Tongue (tissue), 3 donors: ENCODE data around the gene LEFTY2. TPM values are rescaled to one million over a fixed set of nuclear protein-coding genes. Genes with fewer than 3 reads are reported as not detected.
"Not testable (repeated sequence)": the region's sequence is repeated elsewhere in the genome, so short reads cannot be mapped to it uniquely, and the experiment has no call there.

ENCODE experiments used
- DNase-seq: peaks from one replicate; pipeline ENCODE4 v3.0.0-alpha.2; 2015
- small RNA-seq: library from RNA; depleted of rRNA; stranded (forward); fragments of <200 nt; gene quantifications from one replicate; pipeline ENCODE3, GENCODE V24; 2014; ENCODE audit warnings: low replicate concordance
- total RNA-seq: library from RNA; depleted of rRNA; stranded (reverse); fragments of >200 nt; gene quantifications from one replicate; pipeline ENCODE4 v1.2.3, GENCODE V29; 2014

The LEFTY2 gene
- total RNA-seq, 1 donor from 2014 or later, result 2.6 TPM

DNA sequence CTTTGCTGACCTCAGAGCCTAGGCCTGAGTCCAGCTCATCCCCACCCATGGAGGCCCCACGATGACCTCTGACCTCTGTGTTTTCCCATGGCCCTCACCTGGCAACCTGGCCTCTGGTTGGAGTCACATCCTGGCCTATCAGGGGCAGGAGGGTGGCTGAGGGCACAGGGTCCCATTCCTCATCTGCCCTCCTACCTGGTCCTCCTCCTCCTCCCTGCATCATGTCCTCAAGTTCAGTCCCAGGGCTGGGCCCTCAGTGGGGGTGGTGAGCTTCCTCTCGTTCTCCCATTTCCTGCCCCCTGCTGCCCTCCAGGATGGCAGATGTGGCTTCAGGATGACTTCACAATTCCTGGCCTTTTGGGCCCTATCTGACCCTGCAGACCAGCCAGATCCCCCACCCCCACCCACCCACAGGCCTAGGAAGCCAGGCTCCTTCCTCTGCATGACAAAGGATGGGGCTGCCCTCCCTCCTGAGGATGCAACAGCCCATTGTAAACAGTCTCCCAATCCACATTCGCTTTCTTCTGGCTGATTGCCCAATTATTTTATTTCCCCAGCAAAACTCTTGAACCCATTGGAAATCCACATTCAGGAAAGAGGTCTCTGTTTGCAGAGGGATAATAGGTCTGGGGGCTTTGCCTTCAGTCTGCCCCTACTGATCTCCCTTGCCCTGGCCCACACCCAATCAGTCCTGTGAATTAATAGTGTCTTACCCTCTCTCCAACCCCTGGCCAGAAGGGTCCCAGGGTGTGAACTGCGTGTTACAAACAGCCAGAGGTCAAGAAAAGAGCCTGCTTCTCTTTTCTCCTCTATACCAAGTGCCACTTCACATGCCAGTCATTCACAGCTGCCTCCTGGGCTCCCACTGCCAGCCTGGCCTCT lies 41.7 kb downstream of the LEFTY2 start:
- DNase-seq, result no peak

DNA sequence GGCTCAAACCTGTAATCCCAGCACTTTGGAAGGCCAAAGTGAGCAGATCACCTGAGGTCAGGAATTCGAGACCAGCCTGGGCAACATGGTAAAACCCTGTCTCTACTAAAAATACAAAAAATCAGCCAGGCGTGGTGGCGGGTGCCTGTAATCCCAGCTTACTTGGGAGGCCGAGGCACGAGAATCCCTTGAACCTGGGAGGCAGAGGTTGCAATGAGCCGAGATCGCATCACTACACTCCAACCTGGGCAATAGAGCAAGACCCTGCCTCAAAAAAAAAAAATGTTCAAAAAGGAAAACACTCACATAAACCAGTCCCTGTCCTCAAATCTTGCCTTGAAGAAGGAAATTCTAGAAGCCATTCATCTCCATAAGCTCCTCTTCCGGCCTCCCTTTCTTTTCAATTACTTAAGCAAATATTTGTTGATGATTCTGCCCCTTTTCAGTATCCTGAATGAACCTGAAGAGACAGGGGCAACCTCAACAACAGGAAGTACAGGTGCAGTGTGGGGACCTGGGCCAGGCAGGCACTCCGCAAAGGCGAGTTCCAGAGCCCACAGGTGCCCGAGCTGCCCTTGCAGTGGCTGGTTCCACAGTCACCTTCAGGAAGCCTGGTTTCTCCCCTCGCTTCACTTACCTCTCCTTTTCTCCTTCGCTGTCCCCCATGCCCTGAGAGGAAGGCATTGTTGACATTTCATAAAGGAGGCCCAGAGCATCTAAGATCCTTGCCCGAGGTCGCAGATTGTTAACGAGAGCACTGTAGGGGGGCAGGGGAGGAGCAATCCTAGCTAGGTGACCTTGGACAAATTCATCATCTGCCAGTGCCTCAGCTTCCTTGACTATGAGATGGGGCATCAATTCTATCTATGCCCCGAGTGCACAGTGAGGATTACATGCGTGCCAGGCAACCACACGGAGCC lies 43.2 kb downstream of the LEFTY2 start:
- no peak for DNase-seq

DNA sequence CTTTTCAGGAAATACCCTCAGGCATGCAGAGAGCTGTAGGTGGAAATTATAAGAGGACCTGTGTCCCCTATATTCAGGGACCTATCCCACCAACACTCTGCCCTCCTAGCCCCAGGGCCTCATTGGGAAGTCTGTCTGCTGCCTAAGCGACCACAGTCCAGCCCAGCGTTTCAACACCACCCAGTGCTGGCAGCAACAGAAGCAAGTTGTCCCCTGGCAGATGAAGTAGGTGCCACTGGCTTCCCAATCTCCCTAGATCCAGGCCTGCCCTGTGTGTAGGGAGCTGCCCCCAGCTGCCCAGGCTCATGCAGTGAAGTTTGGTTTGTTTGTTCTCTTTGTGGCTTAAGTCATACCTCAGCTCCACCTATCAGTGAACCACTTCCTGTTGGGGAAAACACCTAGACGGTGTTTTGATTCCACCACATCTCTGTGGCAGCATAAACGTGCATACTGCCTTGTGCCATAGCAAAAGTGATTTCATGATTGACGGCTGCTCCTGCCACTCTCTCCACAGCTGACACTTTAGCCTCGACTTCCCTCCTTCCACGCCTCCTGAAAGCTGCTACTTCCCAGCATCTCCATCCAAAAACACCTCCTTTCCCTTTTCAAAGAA lies 44.0 kb downstream of the LEFTY2 start:
- no peak for DNase-seq

DNA sequence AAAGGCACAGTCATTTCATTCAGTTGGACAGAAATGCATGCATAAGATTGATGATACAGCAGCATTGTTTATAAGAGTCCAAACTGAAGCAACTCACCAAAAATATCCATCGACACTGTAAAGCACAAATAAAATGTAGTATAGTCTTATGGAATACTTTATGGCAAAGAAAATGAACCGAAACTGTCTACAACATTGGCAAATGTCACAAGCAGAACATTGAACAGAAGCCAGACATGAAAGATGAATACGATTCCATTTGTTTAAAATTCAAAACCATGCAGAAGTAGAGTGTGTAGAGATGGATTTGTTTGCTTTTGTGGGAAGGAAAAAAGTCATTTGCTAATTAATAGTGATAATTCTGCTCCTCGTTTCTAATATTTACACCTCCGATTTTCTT lies 44.5 kb downstream of the LEFTY2 start:
- DNase-seq, result no peak

DNA sequence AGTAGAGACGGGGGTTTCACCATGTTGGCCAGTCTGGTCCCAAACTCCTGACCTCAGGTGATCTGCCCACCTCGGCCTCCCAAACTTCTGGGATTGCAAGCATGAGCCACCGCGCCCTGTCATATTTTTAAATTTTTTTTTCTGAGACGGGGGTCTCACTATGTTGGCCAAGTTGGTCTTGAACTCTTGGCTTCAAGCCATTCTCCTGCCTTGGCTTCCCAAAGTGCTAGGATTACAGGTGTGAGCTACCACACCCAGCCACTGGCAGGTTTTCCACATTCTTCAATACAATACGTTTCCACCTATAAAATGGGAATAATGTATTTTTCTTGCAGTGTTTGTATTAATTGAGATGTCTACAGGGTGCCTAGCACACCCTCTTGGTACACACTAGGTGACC lies 48.7 kb downstream of the LEFTY2 start:
- no peak for DNase-seq

DNA sequence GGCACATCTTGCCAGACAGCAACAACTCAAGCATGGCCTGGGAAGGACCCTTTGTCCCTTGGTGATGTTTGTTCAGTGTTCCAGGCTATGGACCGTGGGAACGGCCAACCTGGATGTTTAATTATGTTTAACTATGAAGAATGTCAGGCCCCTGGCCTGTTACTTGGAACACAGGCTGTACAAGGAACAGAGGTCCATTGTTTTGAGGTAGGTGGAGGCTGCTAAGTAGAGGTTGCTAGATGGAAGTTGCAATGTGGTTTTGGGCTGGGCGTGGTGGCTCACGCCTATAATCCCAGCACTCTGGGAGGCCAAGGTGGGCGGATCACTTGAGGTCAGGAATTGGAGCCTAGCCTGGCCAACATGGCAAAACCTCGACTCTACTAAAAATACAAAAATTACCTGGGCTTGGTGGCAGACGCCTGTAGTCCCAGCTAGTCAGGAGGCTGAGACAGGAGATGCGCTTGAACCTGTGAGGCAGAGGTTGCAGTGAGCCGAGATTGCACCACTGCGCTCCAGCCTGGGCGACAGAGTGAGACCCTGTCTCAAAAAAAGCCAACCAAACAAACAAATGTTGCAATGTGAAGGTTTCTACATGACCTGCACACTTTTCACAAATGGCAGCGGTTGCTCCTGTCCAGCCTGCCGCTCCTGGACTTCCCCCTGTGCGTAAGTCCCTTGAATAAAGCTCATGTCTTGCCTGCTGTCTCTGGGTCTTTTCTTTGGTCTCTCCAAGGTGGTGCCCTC lies 49.6 kb downstream of the LEFTY2 start:
- no peak for DNase-seq

DNA sequence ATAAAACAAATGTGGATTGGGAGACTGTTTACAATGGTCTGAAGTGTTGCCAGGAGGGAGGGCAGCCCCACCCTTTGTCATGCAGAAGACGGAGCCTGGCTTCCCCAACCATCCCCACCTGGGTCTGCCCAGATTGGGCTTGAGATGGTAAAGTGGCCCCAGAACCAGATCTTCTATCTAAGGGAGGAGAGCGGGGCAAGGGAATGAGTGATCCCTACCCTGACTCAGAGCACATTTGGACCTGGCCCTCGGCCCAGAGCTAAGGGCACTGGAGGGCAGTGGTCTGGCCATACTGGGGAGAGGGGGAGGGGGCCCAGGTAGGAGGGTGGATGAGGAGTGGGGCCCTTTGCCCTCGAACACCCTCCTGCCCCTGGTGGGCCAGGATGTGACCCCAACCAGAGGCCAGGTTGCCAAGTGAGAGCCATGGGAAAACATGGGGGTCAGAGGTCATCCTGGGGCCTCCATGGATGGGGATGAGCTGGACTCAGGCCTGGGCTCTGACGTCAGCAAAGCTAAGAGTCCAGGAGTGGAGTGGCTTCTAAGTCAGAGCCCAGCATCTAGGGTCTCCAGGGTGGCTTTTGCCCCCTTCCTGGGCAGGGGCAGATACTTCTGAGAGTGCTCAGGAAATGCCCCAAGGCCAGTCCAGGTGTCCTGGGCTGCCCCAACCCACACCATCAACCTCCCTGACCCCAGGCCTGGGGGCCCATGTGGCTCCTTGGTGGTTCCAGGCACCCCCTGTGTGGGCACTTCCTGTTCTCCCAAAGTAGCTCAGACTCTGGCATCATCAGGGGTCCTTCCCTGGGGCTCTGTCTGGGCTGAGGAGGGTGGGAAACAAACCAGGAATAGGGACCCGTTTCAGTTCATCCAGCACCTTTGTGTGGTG lies 50.4 kb downstream of the LEFTY2 start:
- DNase-seq, result no peak

DNA sequence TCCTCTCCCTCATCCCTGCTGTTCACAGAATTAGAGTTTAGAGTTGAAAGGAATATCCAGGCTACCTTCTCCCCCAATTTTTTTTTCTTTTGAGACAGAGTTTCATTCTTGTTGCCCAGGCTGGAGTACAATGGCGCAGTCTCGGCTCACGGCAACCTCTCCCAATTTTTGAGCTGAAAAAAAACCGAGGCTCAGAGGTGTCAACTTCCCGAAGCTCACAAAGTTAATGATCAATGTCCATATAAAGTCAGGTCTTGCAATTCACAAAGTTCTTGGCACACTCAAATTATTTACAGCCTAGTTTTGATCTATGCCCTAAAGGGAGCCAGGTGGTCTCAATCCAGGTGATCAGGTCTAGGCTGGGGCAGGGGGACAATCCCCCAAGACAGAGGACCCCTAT lies 51.3 kb downstream of the LEFTY2 start:
- no peak for DNase-seq

DNA sequence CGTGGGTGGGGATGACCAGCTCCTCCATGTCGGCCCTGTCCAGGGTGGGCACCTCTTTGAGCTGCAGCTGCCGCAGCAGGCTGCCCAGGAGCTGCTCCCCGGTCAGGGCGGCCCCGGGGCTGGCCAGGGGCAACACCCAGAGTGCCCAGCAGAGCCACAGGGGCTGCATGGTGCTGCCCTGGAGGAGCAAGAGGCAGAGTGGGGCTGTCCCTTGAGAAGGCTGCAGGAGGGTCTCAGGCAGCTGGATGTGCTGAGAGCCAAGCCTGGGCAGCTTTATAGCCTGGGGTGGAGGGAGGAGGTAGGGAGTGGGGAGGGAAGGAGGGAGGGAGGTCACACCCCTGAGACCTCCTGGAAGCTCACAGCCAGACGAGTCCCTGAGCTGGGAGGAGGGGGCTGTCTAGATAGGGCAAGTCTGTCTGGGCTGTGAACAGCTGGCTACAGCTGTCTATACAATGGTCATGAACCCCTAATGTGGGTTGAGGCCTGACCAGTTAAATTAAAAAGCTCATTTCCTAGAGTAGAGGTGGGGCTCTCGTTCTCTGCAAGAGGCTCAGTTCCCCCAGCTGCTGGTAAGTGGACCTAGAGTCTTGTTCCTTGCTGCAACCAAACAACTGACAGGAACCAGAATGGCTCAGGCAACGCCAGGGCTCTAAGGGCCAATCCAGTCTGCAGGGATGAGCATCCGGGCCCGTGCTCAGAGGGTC lies 52.0 kb downstream of the LEFTY2 start, which contains the start of gene LEFTY1:
TSS of gene LEFTY1 (minus strand) at position 249 of the 704 bp plus-strand sequence. CDS start at position 169, 80 bp downstream.
- DNase-seq, result peak; percentile 92

DNA sequence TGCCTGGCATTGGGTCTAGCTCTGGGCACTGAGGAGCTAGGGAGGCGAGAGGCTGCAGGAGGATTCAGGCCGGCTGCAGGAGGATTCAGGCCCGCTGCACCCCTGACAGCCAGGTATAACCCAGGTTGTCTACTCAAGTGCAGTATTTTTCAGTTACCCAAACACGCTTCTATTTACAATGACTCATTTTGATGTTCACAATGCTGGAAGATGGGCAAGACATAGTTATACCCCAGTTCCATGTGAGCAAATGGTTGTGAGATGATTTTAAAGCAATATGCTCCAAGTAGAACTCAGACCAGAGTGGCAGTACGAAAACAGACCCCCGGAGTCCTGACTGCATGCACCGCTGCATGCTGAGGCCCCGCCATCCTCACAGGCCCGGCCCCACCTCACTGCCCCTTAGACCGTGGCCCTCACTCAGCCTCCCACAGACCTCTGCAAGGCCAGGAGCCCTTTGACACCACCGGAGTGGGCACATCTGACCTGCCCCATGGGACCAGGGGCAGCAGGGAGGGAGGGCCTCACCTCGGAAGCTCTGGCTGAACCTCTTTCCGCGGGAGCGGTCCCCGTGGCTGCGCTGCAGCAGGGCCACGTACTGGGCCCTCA lies 52.6 kb downstream of the LEFTY2 start:
- no peak for DNase-seq

DNA sequence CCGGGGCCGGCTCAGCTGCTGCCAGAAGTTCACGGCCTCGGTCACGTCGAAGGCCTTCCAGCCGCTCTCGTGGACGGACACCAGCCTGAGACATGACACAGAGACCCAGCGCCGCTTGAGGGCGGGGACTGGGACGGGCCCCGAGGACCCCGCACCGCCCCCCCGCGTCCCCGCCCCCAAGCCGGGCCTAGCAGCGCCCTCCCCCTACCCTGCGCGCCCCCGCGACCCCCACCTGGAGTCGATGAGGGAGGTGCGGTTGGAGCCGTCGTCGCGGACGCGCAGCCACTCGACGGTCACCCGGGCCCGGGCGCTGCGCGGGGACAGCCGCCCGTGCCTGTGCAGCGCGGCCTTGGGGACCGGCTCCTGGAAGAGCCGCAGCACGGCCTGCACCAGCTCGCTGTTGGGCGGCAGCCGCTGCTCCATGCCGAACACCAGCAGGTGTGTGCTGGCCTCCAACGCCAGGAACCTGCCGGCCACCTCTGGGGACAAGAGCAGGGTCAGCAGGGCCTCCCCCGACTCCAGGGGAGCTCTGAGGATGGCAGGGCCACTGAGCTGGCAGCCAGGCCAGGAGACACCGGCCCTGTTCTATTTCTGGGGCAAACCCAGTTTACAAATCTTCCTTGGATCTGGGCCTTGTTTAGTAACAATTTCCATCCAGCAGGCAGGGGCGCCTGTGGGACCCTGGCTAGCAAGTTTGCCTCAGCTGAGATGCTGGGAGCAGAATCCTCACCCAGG lies 53.3 kb downstream of the LEFTY2 start:
- not testable (repeated sequence) for DNase-seq

DNA sequence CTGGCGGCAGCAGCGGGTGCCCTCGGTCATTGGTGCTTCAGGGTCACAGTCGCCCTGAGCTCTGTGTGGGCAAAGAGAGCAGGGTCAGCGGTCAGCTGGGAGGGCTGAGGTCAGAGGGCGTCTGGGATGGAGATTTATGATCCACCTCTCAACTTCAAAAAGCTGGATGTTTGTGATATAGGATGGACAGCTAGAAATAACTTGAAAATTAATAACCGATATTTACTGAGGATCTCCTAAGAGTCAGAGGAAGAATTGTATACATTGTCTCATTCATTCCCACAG lies 54.0 kb downstream of the LEFTY2 start:
- DNase-seq, result no peak

Small RNAs within 50 kb of the gene (small RNA-seq; reads per million reads assigned to genes)
- gene AL117348.1, result not detected
- gene NDUFA3P3, result not detected

Other genes with a start within 250 kb of the LEFTY2 start
- 249 TPM for gene SRP9, start 163.4 kb downstream of the LEFTY2 start, total RNA-seq
- gene EPHX1, start 131.1 kb downstream of the LEFTY2 start, total RNA-seq, result 26.5 TPM
- 39.3 TPM for gene TMEM63A, start 58.8 kb downstream of the LEFTY2 start, total RNA-seq
- gene LEFTY1, start 52.1 kb downstream of the LEFTY2 start, total RNA-seq, result not detected
- 22.1 TPM for gene PYCR2, start 17.0 kb downstream of the LEFTY2 start, total RNA-seq
- gene SDE2, start 58.1 kb upstream of the LEFTY2 start, total RNA-seq, result 39.7 TPM
- 482 TPM for gene H3-3A, start 121.5 kb upstream of the LEFTY2 start, total RNA-seq
- gene ACBD3, start 245.5 kb upstream of the LEFTY2 start, total RNA-seq, result 69.0 TPM